Effector memory CD4-positive, alpha-beta T cell (primary cell): Measurements from ENCODE around the gene LYPLAL1.

Source experiments
- DNase-seq, 3 donors: peaks; one replicate each; pipeline ENCODE4 v3.0.0-alpha.2; 2020
- H3K27ac ChIP-seq: 2 replicates; pipeline ENCODE4 v1.7.0; 2013; ENCODE audit warnings: mild to moderate bottlenecking, low read length, moderate library complexity; ENCODE audit not compliant: insufficient read depth, poor library complexity, severe bottlenecking
- H3K27me3 ChIP-seq: replicated peaks from 2 replicates; pipeline ENCODE4 v1.7.0; 2013; ENCODE audit warnings: mild to moderate bottlenecking, low read length; ENCODE audit not compliant: insufficient read depth, control insufficient read depth, poor library complexity, severe bottlenecking
- H3K36me3 ChIP-seq: 2 replicates; pipeline ENCODE4 v1.7.0; 2013; ENCODE audit warnings: mild to moderate bottlenecking, low read length, moderate library complexity; ENCODE audit not compliant: control insufficient read depth, insufficient read depth
- H3K4me1 ChIP-seq: 2 replicates; pipeline ENCODE4 v1.7.0; 2013; ENCODE audit warnings: low read length, mild to moderate bottlenecking; ENCODE audit not compliant: control insufficient read depth, insufficient read depth, poor library complexity, severe bottlenecking
- H3K4me3 ChIP-seq: 2 replicates; pipeline ENCODE4 v1.7.0; 2013; ENCODE audit warnings: low read length, low read depth, mild to moderate bottlenecking; ENCODE audit not compliant: insufficient read depth, poor library complexity, severe bottlenecking
- H3K9me3 ChIP-seq: 2 replicates; pipeline ENCODE4 v1.7.0; 2013; ENCODE audit warnings: mild to moderate bottlenecking, low read length, moderate library complexity; ENCODE audit not compliant: control insufficient read depth

LYPLAL1 gene

GRCh38 chr1:219160967-219161366 lies 12.7 kb upstream of the LYPLAL1 start:
- no peak overlapping the region for H3K4me3 ChIP-seq

GRCh38 chr1:219161371-219161770 lies 12.3 kb upstream of the LYPLAL1 start:
- Histone ChIP-seq H3K9me3 (no peaks in the 10 kb centered on the region), H3K4me3 (no peak overlapping the region), H3K4me1 (no peaks in the 10 kb centered on the region), H3K36me3 (no peaks in the 10 kb centered on the region), H3K27ac (no peak overlapping the region), H3K27me3 (no peaks in the 10 kb centered on the region)
- DNase-seq, result no peak

More at GRCh38 chr1:219160967-219161366, 12.7 kb upstream of the LYPLAL1 start:
- no peaks in the 10 kb centered on the region for H3K27me3 ChIP-seq
- no peak overlapping the region for H3K27ac ChIP-seq
- H3K36me3 ChIP-seq, result no peaks in the 10 kb centered on the region
- H3K4me1 ChIP-seq, result no peaks in the 10 kb centered on the region
- DNase-seq, result no peak
- no peaks in the 10 kb centered on the region for H3K9me3 ChIP-seq

GRCh38 chr1:219163401-219163954 lies 10.2 kb upstream of the LYPLAL1 start:
- Histone ChIP-seq H3K27ac (no peak overlapping the region), H3K9me3 (no peaks in the 10 kb centered on the region), H3K4me3 (no peak overlapping the region), H3K27me3 (no peaks in the 10 kb centered on the region), H3K36me3 (no peaks in the 10 kb centered on the region), H3K4me1 (no peaks in the 10 kb centered on the region)
- DNase-seq, result no peak

- Histone ChIP-seq H3K4me3 (no peak overlapping the region), H3K27me3 (no peaks in the 10 kb centered on the region), H3K36me3 (no peaks in the 10 kb centered on the region), H3K27ac (no peak overlapping the region), H3K4me1 (peaks cover 3% of the 10 kb centered on the region), H3K9me3 (no peaks in the 10 kb centered on the region)
- no peak for DNase-seq
Measured at GRCh38 chr1:219171192-219171935, 2.3 kb upstream of the LYPLAL1 start.

GRCh38 chr1:219172821-219173220 lies 857 bp upstream of the LYPLAL1 start:
- peaks cover 3% of the 10 kb centered on the region for H3K4me1 ChIP-seq
- no peak overlapping the region for H3K27ac ChIP-seq
- H3K4me3 ChIP-seq, result no peak overlapping the region
- no peaks in the 10 kb centered on the region for H3K9me3 ChIP-seq
- H3K36me3 ChIP-seq, result no peaks in the 10 kb centered on the region
- no peak for DNase-seq
- H3K27me3 ChIP-seq, result no peaks in the 10 kb centered on the region

- Histone ChIP-seq H3K4me1 (peaks cover 3% of the 10 kb centered on the region), H3K27ac (peak overlapping the region; percentile 68), H3K9me3 (no peaks in the 10 kb centered on the region), H3K36me3 (no peaks in the 10 kb centered on the region), H3K27me3 (no peaks in the 10 kb centered on the region), H3K4me3 (peak overlapping the region; percentile 72)
- no peak for DNase-seq
Measured at GRCh38 chr1:219173434-219173757, 282 bp upstream of the LYPLAL1 start.

GRCh38 chr1:219174460-219175211 lies 958 bp downstream of the LYPLAL1 start:
- peaks cover 3% of the 10 kb centered on the region for H3K4me1 ChIP-seq
- H3K9me3 ChIP-seq, result no peaks in the 10 kb centered on the region
- DNase-seq, result peak in 1 of 3 donors; percentile 0
- H3K27me3 ChIP-seq, result no peaks in the 10 kb centered on the region
- peak overlapping the region; percentile 72 for H3K4me3 ChIP-seq
- H3K36me3 ChIP-seq, result no peaks in the 10 kb centered on the region
- H3K27ac ChIP-seq, result peak overlapping the region; percentile 68

- Histone ChIP-seq H3K4me1 (peaks cover 3% of the 10 kb centered on the region), H3K27ac (no peak overlapping the region), H3K9me3 (no peaks in the 10 kb centered on the region), H3K4me3 (no peak overlapping the region), H3K27me3 (no peaks in the 10 kb centered on the region), H3K36me3 (no peaks in the 10 kb centered on the region)
- no peak for DNase-seq
Measured at GRCh38 chr1:219175212-219175564, 1.5 kb downstream of the LYPLAL1 start.

- Histone ChIP-seq H3K27me3 (no peaks in the 10 kb centered on the region), H3K9me3 (no peaks in the 10 kb centered on the region), H3K27ac (no peak overlapping the region), H3K36me3 (no peaks in the 10 kb centered on the region), H3K4me3 (no peak overlapping the region), H3K4me1 (peaks cover 3% of the 10 kb centered on the region)
- no peak for DNase-seq
Measured at GRCh38 chr1:219176168-219176567, 2.5 kb downstream of the LYPLAL1 start.

- Histone ChIP-seq H3K27ac (no peak overlapping the region), H3K4me3 (no peak overlapping the region), H3K36me3 (no peaks in the 10 kb centered on the region), H3K9me3 (no peaks in the 10 kb centered on the region), H3K4me1 (peaks cover 3% of the 10 kb centered on the region), H3K27me3 (no peaks in the 10 kb centered on the region)
- DNase-seq, result no peak
Measured at GRCh38 chr1:219177363-219177762, 3.7 kb downstream of the LYPLAL1 start.
